HG02943 (cell line): ENCODE data around the gene TSPY1.
"Not testable (repeated sequence)": the region's sequence is repeated elsewhere in the genome, so short reads cannot be mapped to it uniquely, and the experiment has no call there.

Source experiments
- ATAC-seq: cut with Tn5 transposase; IDR thresholded peaks from one replicate; pipeline ENCODE4 v1.9.1; 2021; ENCODE audit warnings: mild to moderate bottlenecking, low read depth, moderate library complexity; ENCODE audit not compliant: unreplicated experiment

TSPY1 gene, protein sequence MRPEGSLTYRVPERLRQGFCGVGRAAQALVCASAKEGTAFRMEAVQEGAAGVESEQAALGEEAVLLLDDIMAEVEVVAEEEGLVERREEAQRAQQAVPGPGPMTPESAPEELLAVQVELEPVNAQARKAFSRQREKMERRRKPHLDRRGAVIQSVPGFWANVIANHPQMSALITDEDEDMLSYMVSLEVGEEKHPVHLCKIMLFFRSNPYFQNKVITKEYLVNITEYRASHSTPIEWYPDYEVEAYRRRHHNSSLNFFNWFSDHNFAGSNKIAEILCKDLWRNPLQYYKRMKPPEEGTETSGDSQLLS

DNA sequence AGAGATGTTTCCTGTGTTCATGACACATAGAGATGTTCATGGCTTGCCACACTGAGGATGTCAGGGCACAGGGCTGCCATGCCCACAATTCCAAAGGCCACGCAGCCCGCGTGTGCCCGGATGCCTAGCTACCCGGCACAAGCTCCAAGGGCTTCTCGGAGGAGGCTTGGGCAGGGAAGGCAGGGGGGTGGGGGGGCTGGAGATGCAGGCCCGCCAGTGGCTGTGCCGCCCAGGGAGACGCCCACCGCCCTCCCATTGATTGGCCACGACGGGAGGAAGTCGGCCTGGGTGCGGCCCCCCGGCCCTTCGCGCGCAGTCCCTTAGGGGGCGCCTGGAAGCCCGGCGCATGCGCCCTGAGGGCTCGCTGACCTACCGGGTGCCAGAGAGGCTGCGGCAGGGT, at the start of gene TSPY1:
Gene TSPY1 (plus strand): TSS at position 301 of the 400 bp plus-strand sequence. CDS start 46 bp downstream, at position 347.
- not testable (repeated sequence) for ATAC-seq

DNA sequence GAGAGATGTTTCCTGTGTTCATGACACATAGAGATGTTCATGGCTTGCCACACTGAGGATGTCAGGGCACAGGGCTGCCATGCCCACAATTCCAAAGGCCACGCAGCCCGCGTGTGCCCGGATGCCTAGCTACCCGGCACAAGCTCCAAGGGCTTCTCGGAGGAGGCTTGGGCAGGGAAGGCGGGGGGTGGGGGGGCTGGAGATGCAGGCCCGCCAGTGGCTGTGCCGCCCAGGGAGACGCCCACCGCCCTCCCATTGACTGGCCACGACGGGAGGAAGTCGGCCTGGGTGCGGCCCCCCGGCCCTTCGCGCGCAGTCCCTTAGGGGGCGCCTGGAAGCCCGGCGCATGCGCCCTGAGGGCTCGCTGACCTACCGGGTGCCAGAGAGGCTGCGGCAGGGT, 20.2 kb downstream of the TSPY1 start, which contains the start of gene TSPY9:
Gene TSPY9 (plus strand): TSS at position 301 of the 400 bp plus-strand sequence. CDS start 46 bp downstream, at position 347.
- ATAC-seq = not testable (repeated sequence)

DNA sequence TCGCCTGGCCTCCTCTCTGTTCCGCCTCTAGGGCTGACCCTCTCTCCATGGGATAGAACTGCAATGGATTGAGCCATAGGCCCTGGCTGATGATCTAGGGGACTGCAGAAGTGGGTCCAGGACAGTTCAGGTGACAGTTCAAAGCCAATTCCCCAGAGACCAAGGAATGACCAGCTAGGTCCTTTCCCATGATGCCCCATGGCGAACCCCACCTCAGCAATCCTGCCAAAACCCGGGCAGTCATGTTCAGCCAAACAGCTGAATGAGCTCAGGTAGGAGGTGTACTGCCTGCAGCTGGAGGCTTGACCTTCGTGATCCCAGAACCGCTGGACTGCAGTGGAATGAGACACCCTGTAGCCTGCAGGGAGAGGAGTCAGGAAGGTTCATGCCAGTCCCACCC, 37.6 kb downstream of the TSPY1 start:
- ATAC-seq = not testable (repeated sequence)

DNA sequence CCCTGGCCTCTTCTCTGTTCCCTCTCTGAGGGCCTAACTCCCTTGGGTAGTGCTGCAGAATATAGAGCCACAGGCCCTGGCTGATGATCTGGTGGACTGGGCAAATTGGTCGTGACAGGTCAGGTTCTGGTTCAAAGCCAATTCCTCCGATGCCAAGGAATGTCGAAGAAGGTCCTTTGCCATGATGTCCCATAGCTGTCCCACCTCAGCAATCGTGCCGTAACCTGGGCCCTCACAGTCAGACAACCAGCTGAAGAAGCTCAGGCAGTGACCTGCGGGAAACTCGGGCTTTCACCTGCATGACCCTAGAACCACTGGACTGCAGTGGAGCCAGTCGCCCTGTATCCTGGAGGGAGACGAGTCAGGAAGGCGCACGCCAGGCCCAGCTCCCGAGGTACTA, 49.5 kb downstream of the TSPY1 start:
- ATAC-seq = not testable (repeated sequence)
